ENCODE results near the gene CYP4F22.

- TF ChIP-seq CTCF (conservative IDR thresholded peaks at IDR 0.05; ENCODE audit: low read depth, low read length) (no peak), EZH2 (IDR thresholded peaks at IDR 0.05; ENCODE audit: borderline replicate concordance, low read depth, low read length, poor library complexity, severe bottlenecking) (no peak)
These were observed 41.9 kb downstream of the CYP4F22 start for GRCh38 chr19:15550273-15550672.
